NCI-H1694 (cell line): ENCODE data around the gene ENPP7.

Experiments
- DNase-seq: peaks from one replicate; lab custom pipeline; 2025; lab: John Stamatoyannopoulos, UW

The ENPP7 gene

GRCh38 chr17:79702550-79703236 lies 28.1 kb upstream of the ENPP7 start:
- DNase-seq: no peak

- no peak for DNase-seq
These were observed 26.1 kb upstream of the ENPP7 start for GRCh38 chr17:79704691-79705090.

GRCh38 chr17:79705674-79706073 lies 25.1 kb upstream of the ENPP7 start:
- DNase-seq: no peak

GRCh38 chr17:79706931-79707850 lies 23.6 kb upstream of the ENPP7 start:
- DNase-seq: peak; percentile 93

GRCh38 chr17:79707931-79708891 lies 22.5 kb upstream of the ENPP7 start:
- peak; percentile 43 for DNase-seq

- DNase-seq: no peak
These were observed 18.9 kb upstream of the ENPP7 start for GRCh38 chr17:79711715-79712305.

- DNase-seq: no peak
These were observed 17.4 kb upstream of the ENPP7 start for GRCh38 chr17:79713391-79713790.

- DNase-seq: no peak
These were observed 16.3 kb upstream of the ENPP7 start for GRCh38 chr17:79714176-79715097.

GRCh38 chr17:79715098-79715942 lies 15.4 kb upstream of the ENPP7 start:
- DNase-seq: no peak

- DNase-seq: no peak
These were observed 14.6 kb upstream of the ENPP7 start for GRCh38 chr17:79715943-79716797.

GRCh38 chr17:79720705-79721292 lies 9.9 kb upstream of the ENPP7 start:
- DNase-seq: no peak

GRCh38 chr17:79721993-79722671 lies 8.6 kb upstream of the ENPP7 start:
- peak; percentile 30 for DNase-seq

- no peak for DNase-seq
These were observed 8.0 kb upstream of the ENPP7 start for GRCh38 chr17:79722787-79723186.

- peak; percentile 92 for DNase-seq
These were observed 2.4 kb upstream of the ENPP7 start for GRCh38 chr17:79728169-79728907.

- DNase-seq: no peak
These were observed 1.8 kb upstream of the ENPP7 start for GRCh38 chr17:79728908-79729471.

- DNase-seq: no peak
These were observed 982 bp upstream of the ENPP7 start for GRCh38 chr17:79729761-79730160.

- DNase-seq: no peak
These were observed 340 bp upstream of the ENPP7 start for GRCh38 chr17:79730437-79730768.
